Smooth muscle cell (in vitro differentiated cells): ENCODE measurements around the gene PAFAH2. TPM values are rescaled to one million over a fixed set of nuclear protein-coding genes. Genes with fewer than 3 reads are reported as not detected.

Experiments used
- DNase-seq: peaks from one replicate; lab custom pipeline; 2025; ENCODE audit not compliant: unreplicated experiment; lab: John Stamatoyannopoulos, UW
- H2AFZ ChIP-seq: fragments of 200-600 bp; sonication (generic); 2 replicates; pipeline ENCODE4 v1.6.0; 2016; ENCODE audit warnings: antibody characterized with exemption, low read depth, mild to moderate bottlenecking
- H3F3A ChIP-seq: fragments of 200-600 bp; sonication (generic); 2 replicates; pipeline ENCODE4 v1.6.0; 2017; ENCODE audit warnings: antibody characterized with exemption, low read depth
- H3K27ac ChIP-seq: fragments of 200-600 bp; sonication (generic); 2 replicates; pipeline ENCODE4 v1.5.1; 2016; ENCODE audit warnings: low read depth, mild to moderate bottlenecking
- H3K27me3 ChIP-seq: fragments of 200-600 bp; sonication (generic); 2 replicates; pipeline ENCODE4 v1.6.1; 2016; ENCODE audit warnings: low read depth, mild to moderate bottlenecking
- H3K36me3 ChIP-seq: fragments of 200-600 bp; sonication (generic); 2 replicates; pipeline ENCODE4 v1.5.1; 2016; ENCODE audit warnings: low read depth
- H3K4me1 ChIP-seq: fragments of 200-600 bp; sonication (generic); 2 replicates; pipeline ENCODE4 v1.5.1; 2016; ENCODE audit warnings: low read depth
- H3K4me2 ChIP-seq: fragments of 200-600 bp; sonication (generic); 2 replicates; pipeline ENCODE4 v1.6.0; 2016; ENCODE audit warnings: mild to moderate bottlenecking
- H3K4me3 ChIP-seq: fragments of 200-600 bp; sonication (generic); 2 replicates; pipeline ENCODE4 v1.5.1; 2016; ENCODE audit warnings: mild to moderate bottlenecking
- H3K79me2 ChIP-seq: fragments of 200-600 bp; sonication (generic); 2 replicates; pipeline ENCODE4 v1.6.0; 2016; ENCODE audit warnings: low read depth, mild to moderate bottlenecking
- H3K9ac ChIP-seq: fragments of 200-600 bp; sonication (generic); 2 replicates; pipeline ENCODE4 v1.6.0; 2016; ENCODE audit warnings: low read depth
- H3K9me3 ChIP-seq: fragments of 200-600 bp; sonication (generic); replicated peaks from 2 replicates; pipeline ENCODE4 v1.5.1; 2016; ENCODE audit warnings: low read depth
- H4K20me1 ChIP-seq: fragments of 200-600 bp; sonication (generic); 2 replicates; pipeline ENCODE4 v1.6.0; 2016; ENCODE audit warnings: low read depth
- WGBS: methylation state at CpG from one replicate; pipeline ENCODE4 v1.1.7; 2016; ENCODE audit warnings: low lambda C conversion rate; 5-methylcytosine and 5-hydroxymethylcytosine counted together
- polyA plus RNA-seq: library from polyadenylated mRNA; unstranded; fragments of >200 nt; fragmentation: Nextera tagmentation; extraction: Ambion mirVana; gene quantifications from 2 replicates; pipeline ENCODE4 v1.2.1, GENCODE V29; 2016
- total RNA-seq: library from RNA; depleted of rRNA; stranded (reverse); fragments of >200 nt; gene quantifications from 2 replicates; pipeline ENCODE4 v1.2.3, GENCODE V29; 2014
- TF ChIP-seq, protein P1 (sequence below): fragments of 200-600 bp; sonication (generic); IDR thresholded peaks from 2 replicates; pipeline ENCODE4 v1.5.1; 2017; ENCODE audit warnings: borderline replicate concordance, mild to moderate bottlenecking, antibody characterized with exemption; ENCODE audit not compliant: insufficient read depth, poor library complexity, severe bottlenecking

Gene PAFAH2
- total and polyA plus RNA-seq, 2 experiments from 2014 or later = 9.4 to 9.6 TPM

GRCh38 chr1:25993197-25993951 is 4.5 kb downstream of the PAFAH2 start:
- Histone ChIP-seq H3K36me3 (no peaks in the 10 kb centered on the region), H3K9ac (no peak overlapping the region), H4K20me1 (no peaks in the 10 kb centered on the region), H3K4me2 (no peak overlapping the region), H3K79me2 (no peaks in the 10 kb centered on the region), H3K9me3 (no peaks in the 10 kb centered on the region), H3K4me1 (peaks cover 7% of the 10 kb centered on the region), H3K27ac (no peak overlapping the region), H3K27me3 (no peaks in the 10 kb centered on the region), H2AFZ (no peak overlapping the region), H3F3A (no peaks in the 10 kb centered on the region), H3K4me3 (no peak overlapping the region)
- WGBS = 91% methylated on average over 8 of the region's 8 CpGs
- TF ChIP-seq, protein P1, sequence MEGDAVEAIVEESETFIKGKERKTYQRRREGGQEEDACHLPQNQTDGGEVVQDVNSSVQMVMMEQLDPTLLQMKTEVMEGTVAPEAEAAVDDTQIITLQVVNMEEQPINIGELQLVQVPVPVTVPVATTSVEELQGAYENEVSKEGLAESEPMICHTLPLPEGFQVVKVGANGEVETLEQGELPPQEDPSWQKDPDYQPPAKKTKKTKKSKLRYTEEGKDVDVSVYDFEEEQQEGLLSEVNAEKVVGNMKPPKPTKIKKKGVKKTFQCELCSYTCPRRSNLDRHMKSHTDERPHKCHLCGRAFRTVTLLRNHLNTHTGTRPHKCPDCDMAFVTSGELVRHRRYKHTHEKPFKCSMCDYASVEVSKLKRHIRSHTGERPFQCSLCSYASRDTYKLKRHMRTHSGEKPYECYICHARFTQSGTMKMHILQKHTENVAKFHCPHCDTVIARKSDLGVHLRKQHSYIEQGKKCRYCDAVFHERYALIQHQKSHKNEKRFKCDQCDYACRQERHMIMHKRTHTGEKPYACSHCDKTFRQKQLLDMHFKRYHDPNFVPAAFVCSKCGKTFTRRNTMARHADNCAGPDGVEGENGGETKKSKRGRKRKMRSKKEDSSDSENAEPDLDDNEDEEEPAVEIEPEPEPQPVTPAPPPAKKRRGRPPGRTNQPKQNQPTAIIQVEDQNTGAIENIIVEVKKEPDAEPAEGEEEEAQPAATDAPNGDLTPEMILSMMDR = no peak
- DNase-seq = no peak

- peaks cover 7% of the 10 kb centered on the region for H3K4me1 ChIP-seq
- no peaks in the 10 kb centered on the region for H3K36me3 ChIP-seq
- no peaks in the 10 kb centered on the region for H3K27me3 ChIP-seq
- 95% methylated on average over 9 of the region's 9 CpGs for WGBS
- H3F3A ChIP-seq = no peaks in the 10 kb centered on the region
- H3K9ac ChIP-seq = no peak overlapping the region
- H2AFZ ChIP-seq = no peak overlapping the region
- H3K9me3 ChIP-seq = no peaks in the 10 kb centered on the region
- no peaks in the 10 kb centered on the region for H3K79me2 ChIP-seq
- no peak for DNase-seq
- no peaks in the 10 kb centered on the region for H4K20me1 ChIP-seq
- H3K27ac ChIP-seq = no peak overlapping the region
- TF ChIP-seq, protein P1 = no peak
- H3K4me2 ChIP-seq = no peak overlapping the region
- H3K4me3 ChIP-seq = no peak overlapping the region
Measured at GRCh38 chr1:25992689-25993171, 5.1 kb downstream of the PAFAH2 start.

DNA sequence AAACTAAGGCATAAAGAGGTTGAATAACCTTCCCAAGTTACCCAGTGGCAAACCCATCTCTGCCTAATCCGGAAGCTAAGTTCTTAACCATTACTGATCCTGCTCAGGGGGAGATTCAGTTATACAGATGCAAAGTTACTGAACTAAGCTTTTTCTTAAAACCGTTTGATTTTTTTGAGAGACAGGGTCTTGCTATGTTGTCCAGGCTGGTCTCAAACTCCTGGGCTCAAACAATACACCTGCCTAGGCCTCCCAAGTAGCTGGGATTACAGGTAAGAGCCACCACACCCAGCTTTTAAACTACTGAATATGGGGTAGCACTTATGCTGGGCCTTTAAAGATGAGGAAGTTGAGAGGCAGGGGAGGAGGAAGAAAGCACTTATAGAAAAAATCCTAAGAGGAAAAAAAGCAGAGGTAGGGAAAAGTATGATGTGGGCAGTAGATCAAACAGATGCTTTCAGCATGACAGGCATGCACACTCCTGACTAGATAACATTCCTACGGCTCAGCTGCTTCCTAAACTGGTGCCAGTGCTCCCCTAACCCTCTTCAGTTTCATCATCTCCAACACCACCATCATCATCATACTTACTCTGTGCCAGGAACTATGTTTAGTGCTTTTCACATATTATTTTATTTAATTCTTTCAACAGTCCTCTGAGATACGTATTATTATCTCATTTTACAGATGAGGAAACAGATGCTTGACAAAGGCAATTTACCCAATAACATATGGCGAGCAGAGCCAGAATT is 5.8 kb downstream of the PAFAH2 start:
- no peak overlapping the region for H3K27ac ChIP-seq

More for the DNA sequence above, 5.8 kb downstream of the PAFAH2 start:
- no peak overlapping the region for H3K4me2 ChIP-seq
- no peaks in the 10 kb centered on the region for H4K20me1 ChIP-seq
- no peak overlapping the region for H3K9ac ChIP-seq
- H3F3A ChIP-seq = no peaks in the 10 kb centered on the region
- H3K4me3 ChIP-seq = no peak overlapping the region
- H3K27me3 ChIP-seq = no peaks in the 10 kb centered on the region
- TF ChIP-seq, protein P1 = no peak
- no peak overlapping the region for H2AFZ ChIP-seq
- peaks cover 4% of the 10 kb centered on the region for H3K4me1 ChIP-seq
- H3K36me3 ChIP-seq = no peaks in the 10 kb centered on the region
- WGBS = 85% methylated on average over 5 of the region's 5 CpGs
- no peaks in the 10 kb centered on the region for H3K9me3 ChIP-seq
- DNase-seq = no peak
- H3K79me2 ChIP-seq = no peaks in the 10 kb centered on the region
